ENCODE data around the gene FRG2B. TPM values are rescaled to one million over a fixed set of nuclear protein-coding genes. Genes with fewer than 3 reads are reported as not detected.
"Not testable (repeated sequence)": the region's sequence is repeated elsewhere in the genome, so short reads cannot be mapped to it uniquely, and the experiment has no call there.

The FRG2B gene
- polyA plus RNA-seq (2012; rRNA removed) = not detected in 2 replicates
- polyA plus RNA-seq (2012; cell fraction: cytosol; rRNA removed) = not detected in 2 replicates
- not detected in 2 replicates for polyA plus RNA-seq (2012; cell fraction: nucleus; rRNA removed)

- H3K79me2 ChIP-seq (ENCODE audit: insufficient read depth); H3K4me1 ChIP-seq (ENCODE audit: control insufficient read depth in 1 of 2, insufficient read depth in 2 of 2, low read depth in 1 of 2, low read length in 1 of 2); H3K4me2 ChIP-seq; POLR2A ChIA-PET; H3K27ac ChIP-seq (ENCODE audit: low read depth in 2 of 2, low read length in 1 of 2); H2AFZ ChIP-seq (ENCODE audit: low read depth); DNase-seq; H3K27me3 ChIP-seq (ENCODE audit: insufficient read depth); H3K36me3 ChIP-seq (replicated peaks in 1 of 2; ENCODE audit: control insufficient read depth in 1 of 2, insufficient read depth in 2 of 2, low read length in 1 of 2); H3K9ac ChIP-seq; H3K9me2 ChIP-seq; H3K4me3 ChIP-seq (ENCODE audit: low read depth in 2 of 2, low read length in 1 of 2); CTCF ChIA-PET; H4K20me1 ChIP-seq (ENCODE audit: insufficient read depth); H3K9me3 ChIP-seq; H3F3A ChIP-seq (replicated peaks; ENCODE audit: insufficient read depth): not testable (repeated sequence)
- WGBS (ENCODE audit: low lambda C conversion rate) = 30% methylated on average over 1 of the region's 10 CpGs
Observed at GRCh38 chr10:133626695-133627094, at the start of gene FRG2B. TSS of gene FRG2B (minus strand) at chr10:133626795. CDS start at chr10:133626742, 53 bp downstream.

- H3K27me3 ChIP-seq (ENCODE audit: insufficient read depth); H3K4me1 ChIP-seq (ENCODE audit: control insufficient read depth in 1 of 2, insufficient read depth in 2 of 2, low read depth in 1 of 2, low read length in 1 of 2); H3K4me3 ChIP-seq (ENCODE audit: low read depth in 2 of 2, low read length in 1 of 2); CTCF ChIA-PET; H2AFZ ChIP-seq (ENCODE audit: low read depth); H3K9ac ChIP-seq; H3K36me3 ChIP-seq (replicated peaks in 1 of 2; ENCODE audit: control insufficient read depth in 1 of 2, insufficient read depth in 2 of 2, low read length in 1 of 2); H3K9me2 ChIP-seq; H3K27ac ChIP-seq (ENCODE audit: low read depth in 2 of 2, low read length in 1 of 2); H3K9me3 ChIP-seq; POLR2A ChIA-PET; H3K4me2 ChIP-seq; H3K79me2 ChIP-seq (ENCODE audit: insufficient read depth); H3F3A ChIP-seq (replicated peaks; ENCODE audit: insufficient read depth); DNase-seq; H4K20me1 ChIP-seq (ENCODE audit: insufficient read depth): not testable (repeated sequence)
- WGBS (ENCODE audit: low lambda C conversion rate) = no CpG with 5 or more reads among the region's 40 CpGs
Observed at GRCh38 chr10:133667446-133667845, 40.9 kb upstream of the FRG2B start.

- peak; percentile 25; the same call in 1 of the 2 replicates for TF ChIP-seq CTCF (IDR thresholded peaks at IDR 0.05)
- H3K79me2 ChIP-seq (ENCODE audit: insufficient read depth); H3K4me2 ChIP-seq; H3K36me3 ChIP-seq (replicated peaks in 1 of 2; ENCODE audit: control insufficient read depth in 1 of 2, insufficient read depth in 2 of 2, low read length in 1 of 2); H3K4me3 ChIP-seq (ENCODE audit: low read depth in 2 of 2, low read length in 1 of 2); H3K9me3 ChIP-seq; CTCF ChIA-PET; H3K9ac ChIP-seq; H3K9me2 ChIP-seq; H3F3A ChIP-seq (replicated peaks; ENCODE audit: insufficient read depth); DNase-seq; H2AFZ ChIP-seq (ENCODE audit: low read depth); H4K20me1 ChIP-seq (ENCODE audit: insufficient read depth); H3K4me1 ChIP-seq (ENCODE audit: control insufficient read depth in 1 of 2, insufficient read depth in 2 of 2, low read depth in 1 of 2, low read length in 1 of 2); H3K27ac ChIP-seq (ENCODE audit: low read depth in 2 of 2, low read length in 1 of 2); POLR2A ChIA-PET: not testable (repeated sequence)
- peaks cover 15% of the 10 kb centered on the region; the same call in 1 of the 2 replicates for H3K27me3 ChIP-seq (ENCODE audit: insufficient read depth)
- 46% methylated on average over 4 of the region's 4 CpGs for WGBS (ENCODE audit: low lambda C conversion rate)
Observed at GRCh38 chr10:133663544-133664160, 37.1 kb upstream of the FRG2B start.

- H3K36me3 ChIP-seq (replicated peaks in 1 of 2; ENCODE audit: control insufficient read depth in 1 of 2, insufficient read depth in 2 of 2, low read length in 1 of 2); H3K9ac ChIP-seq; H2AFZ ChIP-seq (ENCODE audit: low read depth); CTCF ChIA-PET; H3K4me2 ChIP-seq; H3K9me2 ChIP-seq; H4K20me1 ChIP-seq (ENCODE audit: insufficient read depth); POLR2A ChIA-PET; H3F3A ChIP-seq (replicated peaks; ENCODE audit: insufficient read depth); DNase-seq; H3K79me2 ChIP-seq (ENCODE audit: insufficient read depth); H3K4me1 ChIP-seq (ENCODE audit: control insufficient read depth in 1 of 2, insufficient read depth in 2 of 2, low read depth in 1 of 2, low read length in 1 of 2); H3K9me3 ChIP-seq; H3K27ac ChIP-seq (ENCODE audit: low read depth in 2 of 2, low read length in 1 of 2); H3K4me3 ChIP-seq (ENCODE audit: low read depth in 2 of 2, low read length in 1 of 2): not testable (repeated sequence)
- 29% methylated on average over 2 of the region's 2 CpGs for WGBS (ENCODE audit: low lambda C conversion rate)
- H3K27me3 ChIP-seq (ENCODE audit: insufficient read depth) = peaks cover 15% of the 10 kb centered on the region; the same call in 1 of the 2 replicates
Observed at GRCh38 chr10:133661122-133661521, 34.5 kb upstream of the FRG2B start.

- H3K4me2 ChIP-seq; H3K9ac ChIP-seq; H3K9me2 ChIP-seq; DNase-seq; H4K20me1 ChIP-seq (ENCODE audit: insufficient read depth); H3K36me3 ChIP-seq (replicated peaks in 1 of 2; ENCODE audit: control insufficient read depth in 1 of 2, insufficient read depth in 2 of 2, low read length in 1 of 2); POLR2A ChIA-PET; H3K27ac ChIP-seq (ENCODE audit: low read depth in 2 of 2, low read length in 1 of 2); H2AFZ ChIP-seq (ENCODE audit: low read depth); H3F3A ChIP-seq (replicated peaks; ENCODE audit: insufficient read depth); H3K79me2 ChIP-seq (ENCODE audit: insufficient read depth); H3K4me3 ChIP-seq (ENCODE audit: low read depth in 2 of 2, low read length in 1 of 2); CTCF ChIA-PET; H3K9me3 ChIP-seq; H3K4me1 ChIP-seq (ENCODE audit: control insufficient read depth in 1 of 2, insufficient read depth in 2 of 2, low read depth in 1 of 2, low read length in 1 of 2): not testable (repeated sequence)
- H3K27me3 ChIP-seq (ENCODE audit: insufficient read depth) = peaks cover 15% of the 10 kb centered on the region; the same call in 1 of the 2 replicates
- WGBS (ENCODE audit: low lambda C conversion rate) = 3% methylated on average over 6 of the region's 6 CpGs
Observed at GRCh38 chr10:133660516-133660915, 33.9 kb upstream of the FRG2B start.

GRCh38 chr10:133657276-133657675 is 30.7 kb upstream of the FRG2B start:
- H3K9me2 ChIP-seq, DNase-seq: not testable (repeated sequence)

More at GRCh38 chr10:133657276-133657675, 30.7 kb upstream of the FRG2B start:
- H3K4me2 ChIP-seq; H3K9ac ChIP-seq; H3K36me3 ChIP-seq (replicated peaks in 1 of 2; ENCODE audit: control insufficient read depth in 1 of 2, insufficient read depth in 2 of 2, low read length in 1 of 2); H3K4me1 ChIP-seq (ENCODE audit: control insufficient read depth in 1 of 2, insufficient read depth in 2 of 2, low read depth in 1 of 2, low read length in 1 of 2); CTCF ChIA-PET; H3K9me3 ChIP-seq; H3K4me3 ChIP-seq (ENCODE audit: low read depth in 2 of 2, low read length in 1 of 2); H2AFZ ChIP-seq (ENCODE audit: low read depth); H3F3A ChIP-seq (replicated peaks; ENCODE audit: insufficient read depth); POLR2A ChIA-PET; H3K79me2 ChIP-seq (ENCODE audit: insufficient read depth); H4K20me1 ChIP-seq (ENCODE audit: insufficient read depth); H3K27ac ChIP-seq (ENCODE audit: low read depth in 2 of 2, low read length in 1 of 2); H3K27me3 ChIP-seq (ENCODE audit: insufficient read depth): not testable (repeated sequence)
- 26% methylated on average over 2 of the region's 4 CpGs for WGBS (ENCODE audit: low lambda C conversion rate)

Data from SK-N-SH (cell line).